K562 (cell line): ENCODE results near the gene CRACDL. TPM values are rescaled to one million over a fixed set of nuclear protein-coding genes. Genes with fewer than 3 reads are reported as not detected.

Experiments used
- ATAC-seq: fragments of 200-7000 bp; cut with Tn5 transposase; 3 replicates; pipeline ENCODE4 v1.9.1; 2020; ENCODE audit warnings: moderate library complexity
- BruUV-seq: library from RNA; stranded (reverse); fragments of 400-500 nt; replicated peaks from 2 replicates; lab custom pipeline; 2021; lab: Mats Ljungman, UMichigan
- CTCF ChIA-PET: fragments of 300-600 bp; formaldehyde crosslinking; extraction: SDS; loops from one replicate; lab custom pipeline; 2021; ENCODE audit warnings: low intra/inter-chr PET ratio; lab: Yijun Ruan, JAX
- POLR2A ChIA-PET: fragments of 300-600, 350-650 bp; sonication (Branson Sonifier 250); formaldehyde crosslinking; extraction: SDS; loops from one replicate; lab custom pipeline; 2021; ENCODE audit warnings: antibody characterized with exemption, inconsistent platforms; lab: Yijun Ruan, JAX
- DNase-seq, 4 experiments: peaks; one replicate each; pipeline versions ENCODE4 v3.0.0 to v3.0.0-alpha.2; 2011 to 2018; ENCODE audit warnings: low spot score in 3 of 4, mixed read lengths in 3 of 4; ENCODE audit errors: extremely low read depth in 1 of 4
- FAIRE-seq: peaks from 2 replicates; lab custom pipeline; 2011; peaks lifted over from hg19 to GRCh38; lab: Jason Lieb, UNC
- H2AFZ ChIP-seq: 2 replicates; pipeline ENCODE4 v1.6.0; 2011; ENCODE audit warnings: low read depth, low read length, control low read depth, inconsistent platforms
- H3K27ac ChIP-seq: fragments of 200-600 bp; 3 replicates; pipeline ENCODE4 v1.8.0; 2011; ENCODE audit warnings: low read depth, mild to moderate bottlenecking, control low read depth, inconsistent platforms, low read length, moderate library complexity, mixed read lengths; ENCODE audit errors: extremely low read depth
- H3K27me3 ChIP-seq, 2 experiments: fragments of 300-600 bp in 1 of 2; 2 replicates in 1 of 2; 3 replicates in 1 of 2; pipeline versions ENCODE4 v1.6.0 to v1.8.0; 2011; ENCODE audit warnings: inconsistent platforms in 2 of 2, low read length in 2 of 2, mild to moderate bottlenecking in 1 of 2, mixed read lengths in 1 of 2, moderate library complexity in 1 of 2; ENCODE audit not compliant: control insufficient read depth in 2 of 2, insufficient read depth in 2 of 2
- H3K36me3 ChIP-seq: fragments of 300-600 bp; 3 replicates; pipeline ENCODE4 v1.8.0; 2011; ENCODE audit warnings: mild to moderate bottlenecking, low read length, inconsistent platforms; ENCODE audit not compliant: control insufficient read depth, insufficient read depth
- H3K4me1 ChIP-seq, 2 experiments: fragments of 200-600 bp in 1 of 2; replicated peaks in 1 of 2; 2 replicates in 1 of 2; 3 replicates in 1 of 2; pipeline versions ENCODE4 v1.5.1 to v1.8.0; 2011; ENCODE audit warnings: inconsistent platforms in 2 of 2, low read length in 2 of 2, mild to moderate bottlenecking in 1 of 2, mixed read lengths in 1 of 2, moderate library complexity in 1 of 2; ENCODE audit not compliant: control insufficient read depth in 2 of 2, insufficient read depth in 2 of 2
- H3K4me2 ChIP-seq: 2 replicates; pipeline ENCODE4 v1.6.1; 2011; ENCODE audit warnings: low read length, control low read depth, inconsistent platforms, mixed read lengths; ENCODE audit not compliant: insufficient read depth
- H3K4me3 ChIP-seq: fragments of 200-600 bp; sonication (generic), shearing (Covaris generic); 2 replicates; pipeline ENCODE4 v1.5.1; 2016; ENCODE audit warnings: control low read depth, inconsistent platforms
- H3K79me2 ChIP-seq: fragments of 200-600 bp; 3 replicates; pipeline ENCODE4 v1.8.0; 2011; ENCODE audit warnings: low read length, inconsistent platforms; ENCODE audit not compliant: control insufficient read depth, insufficient read depth
- H3K9ac ChIP-seq, 2 experiments: 2 replicates each; pipeline versions ENCODE4 v1.6.0 to v1.6.1; 2011; ENCODE audit warnings: low read depth in 2 of 2, low read length in 2 of 2, control low read depth in 1 of 2, inconsistent platforms in 1 of 2, mild to moderate bottlenecking in 1 of 2, mixed read lengths in 1 of 2; ENCODE audit not compliant: insufficient read depth in 1 of 2
- H3K9me1 ChIP-seq: one replicate; pipeline ENCODE4 v1.6.0; 2011; ENCODE audit warnings: inconsistent platforms, mild to moderate bottlenecking, low read length, moderate library complexity; ENCODE audit not compliant: control insufficient read depth, insufficient read depth
- H3K9me3 ChIP-seq: replicated peaks from 2 replicates; pipeline ENCODE4 v1.5.1; 2011; ENCODE audit warnings: low read depth, low read length, inconsistent platforms; ENCODE audit not compliant: control insufficient read depth, insufficient read depth
- H4K20me1 ChIP-seq: replicated peaks from 2 replicates; pipeline ENCODE4 v1.6.1; 2011; ENCODE audit warnings: low read length, inconsistent platforms, mixed read lengths; ENCODE audit not compliant: control insufficient read depth, insufficient read depth
- CBX5 ChIP-seq: IDR thresholded peaks from 2 replicates; pipeline ENCODE4 v1.6.1; 2014; ENCODE audit warnings: low read depth, borderline replicate concordance
- LARP7 ChIP-seq: fragments of 450-650 bp; IDR thresholded peaks from 2 replicates; pipeline ENCODE4 v1.6.1; 2016
- POLR2H ChIP-seq: IDR thresholded peaks from 2 replicates; pipeline ENCODE4 v1.6.1; 2016; ENCODE audit warnings: missing genetic modification characterization, low read depth, mild to moderate bottlenecking, control low read depth, missing compliant biosample characterization, moderate library complexity
- ZNF589 ChIP-seq: fragments of 200-800 bp; sonication (Bioruptor generic); IDR thresholded peaks from 2 replicates; pipeline ENCODE4 v1.6.1; 2016; ENCODE audit warnings: low read depth, missing genetic modification characterization, missing compliant biosample characterization
- ZNF696 ChIP-seq: fragments of 250-450 bp; sonication (Bioruptor Pico); conservative IDR thresholded peaks from 2 replicates; pipeline ENCODE4 v1.4.0; 2020; ENCODE audit warnings: mild to moderate bottlenecking, moderate library complexity
- WGBS: fragments of 100-300 bp; shearing (Covaris generic); methylation state at CpG from one replicate; pipeline ENCODE4 v1.1.6; 2016; ENCODE audit warnings: low coverage, mixed read lengths; ENCODE audit not compliant: insufficient coverage; ENCODE audit errors: missing lambda C conversion rate; 5-methylcytosine and 5-hydroxymethylcytosine counted together
- in situ Hi-C: fragments of 300-500 bp; cut with MboI; formaldehyde crosslinking; loops from 4 replicates; pipeline ENCODE4 v1.15.0; 2018; ENCODE audit warnings: inconsistent platforms, mixed read lengths
- intact Hi-C: fragments of 100-400 bp; cut with micrococcal nuclease; formaldehyde crosslinking; loops from 2 replicates; pipeline ENCODE4 v1.14.2; 2022
- polyA plus RNA-seq, 8 experiments: library from polyadenylated mRNA; depleted of rRNA in 4 of 8; stranded (reverse) in 5 of 8; unstranded in 3 of 8; fragments of >200 nt; fragmentation: Nextera tagmentation in 2 of 8; fragmentation: Illumina TruSeq in 1 of 8; extraction: Ambion mirVana in 2 of 8; extraction: Trizol in 1 of 8; gene quantifications; 2 replicates each; pipeline versions ENCODE4 v1.2.1 to v1.2.3, GENCODE V29; 2011 to 2014; ENCODE audit warnings: inconsistent platforms in 1 of 8, missing spikeins in 1 of 8
- total RNA-seq, 7 experiments: library from RNA; depleted of rRNA in 6 of 7; stranded (reverse); fragments of >200 nt in 6 of 7; fragmentation: Illumina TruSeq in 2 of 7; extraction: Trizol in 2 of 7; gene quantifications; 2 replicates each; pipeline versions ENCODE4 v1.2.1 to v1.2.3, GENCODE V29; 2011 to 2021; ENCODE audit warnings: low replicate concordance in 1 of 7
- TF ChIP-seq, protein P1 (sequence below): sonication (generic); formaldehyde crosslinking; IDR thresholded peaks from 2 replicates; pipeline ENCODE4 v1.8.0; 2023; ENCODE audit warnings: mild to moderate bottlenecking, missing genetic modification reagents

Gene CRACDL
- total and polyA plus RNA-seq, 9 of the 15 experiments (the other 6 are each of a cell fraction or from before 2014, with no cell fraction given), result not detected

DNA sequence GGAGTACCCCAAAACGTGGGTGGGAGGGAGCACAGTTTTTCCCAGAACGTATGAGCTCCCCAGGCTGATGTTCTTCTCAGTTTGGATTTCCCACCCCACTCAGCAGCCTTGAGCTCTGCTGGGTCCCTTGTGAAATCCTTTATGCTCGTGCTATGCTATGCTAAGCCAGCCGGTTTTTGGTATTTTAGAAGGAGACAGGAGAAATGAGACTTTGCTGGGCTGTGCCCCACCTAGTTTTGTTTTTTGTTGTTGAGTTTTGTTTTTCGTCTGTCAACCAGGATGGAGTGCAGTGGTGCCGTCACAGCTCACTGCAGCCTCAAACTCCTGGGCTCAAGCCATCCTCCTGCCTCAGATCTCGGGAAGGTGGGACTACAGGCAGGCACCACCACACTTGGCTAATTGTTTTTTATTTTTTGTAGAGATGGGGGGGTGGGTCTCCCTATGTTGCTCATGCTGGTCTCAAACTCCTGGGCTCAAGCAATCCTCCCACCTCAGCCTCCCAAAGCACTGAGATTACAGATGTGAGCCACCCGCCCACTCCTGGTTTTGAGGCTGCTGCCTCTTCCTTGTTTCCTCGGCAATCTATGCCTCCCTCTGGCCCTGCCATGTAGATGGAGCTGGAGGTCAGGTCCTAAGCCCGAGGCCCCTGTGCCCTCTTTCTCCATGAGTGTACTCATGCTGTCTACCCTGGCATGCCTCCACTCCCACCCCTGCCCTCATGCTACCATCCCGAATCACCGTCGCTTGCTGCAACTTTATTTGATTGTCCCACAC is 187.5 kb downstream of the CRACDL start:
- no peak for TF ChIP-seq ZNF589 (CRISPR knock-in tag)
- TF ChIP-seq ZNF696 (CRISPR knock-in tag), result no peak
- no peak for TF ChIP-seq LARP7
- no peak for TF ChIP-seq POLR2H (tag)
- TF ChIP-seq CBX5, result no peak
- TF ChIP-seq, protein P1, sequence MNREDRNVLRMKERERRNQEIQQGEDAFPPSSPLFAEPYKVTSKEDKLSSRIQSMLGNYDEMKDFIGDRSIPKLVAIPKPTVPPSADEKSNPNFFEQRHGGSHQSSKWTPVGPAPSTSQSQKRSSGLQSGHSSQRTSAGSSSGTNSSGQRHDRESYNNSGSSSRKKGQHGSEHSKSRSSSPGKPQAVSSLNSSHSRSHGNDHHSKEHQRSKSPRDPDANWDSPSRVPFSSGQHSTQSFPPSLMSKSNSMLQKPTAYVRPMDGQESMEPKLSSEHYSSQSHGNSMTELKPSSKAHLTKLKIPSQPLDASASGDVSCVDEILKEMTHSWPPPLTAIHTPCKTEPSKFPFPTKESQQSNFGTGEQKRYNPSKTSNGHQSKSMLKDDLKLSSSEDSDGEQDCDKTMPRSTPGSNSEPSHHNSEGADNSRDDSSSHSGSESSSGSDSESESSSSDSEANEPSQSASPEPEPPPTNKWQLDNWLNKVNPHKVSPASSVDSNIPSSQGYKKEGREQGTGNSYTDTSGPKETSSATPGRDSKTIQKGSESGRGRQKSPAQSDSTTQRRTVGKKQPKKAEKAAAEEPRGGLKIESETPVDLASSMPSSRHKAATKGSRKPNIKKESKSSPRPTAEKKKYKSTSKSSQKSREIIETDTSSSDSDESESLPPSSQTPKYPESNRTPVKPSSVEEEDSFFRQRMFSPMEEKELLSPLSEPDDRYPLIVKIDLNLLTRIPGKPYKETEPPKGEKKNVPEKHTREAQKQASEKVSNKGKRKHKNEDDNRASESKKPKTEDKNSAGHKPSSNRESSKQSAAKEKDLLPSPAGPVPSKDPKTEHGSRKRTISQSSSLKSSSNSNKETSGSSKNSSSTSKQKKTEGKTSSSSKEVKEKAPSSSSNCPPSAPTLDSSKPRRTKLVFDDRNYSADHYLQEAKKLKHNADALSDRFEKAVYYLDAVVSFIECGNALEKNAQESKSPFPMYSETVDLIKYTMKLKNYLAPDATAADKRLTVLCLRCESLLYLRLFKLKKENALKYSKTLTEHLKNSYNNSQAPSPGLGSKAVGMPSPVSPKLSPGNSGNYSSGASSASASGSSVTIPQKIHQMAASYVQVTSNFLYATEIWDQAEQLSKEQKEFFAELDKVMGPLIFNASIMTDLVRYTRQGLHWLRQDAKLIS (CRISPR knock-in tag), result no peak
- ChIA-PET CTCF (no interaction called here), POLR2A (no interaction called here)
- Histone ChIP-seq H3K9me1 (no peaks in the 10 kb centered on the region), H3K27ac (no peak overlapping the region), H3K4me1 (no peaks in the 10 kb centered on the region; a peak in 1 of 5 replicates), H3K79me2 (no peaks in the 10 kb centered on the region), H4K20me1 (no peaks in the 10 kb centered on the region), H3K9me3 (no peaks in the 10 kb centered on the region), H3K36me3 (no peaks in the 10 kb centered on the region), H3K4me2 (no peak overlapping the region), H3K27me3 (peaks cover 0 to 11% of the 10 kb centered on the region in 2 experiments; a peak in 2 of 5 replicates), H3K4me3 (no peak overlapping the region), H2AFZ (no peak overlapping the region), H3K9ac (no peak overlapping the region)
- intact Hi-C loops, result no loop called here
- in situ Hi-C loops, result no loop called here
- 0% methylated on average over 12 of the region's 13 CpGs for WGBS
- FAIRE-seq (no peak), ATAC-seq (no peak), DNase-seq (no peak)
- BruUV-seq, result no TSS peak
